Posterior vena cava (tissue), 2 donors: ENCODE measurements around the gene EIF3M. TPM values are rescaled to one million over a fixed set of nuclear protein-coding genes. Genes with fewer than 3 reads are reported as not detected.
"Not testable (repeated sequence)": the region's sequence is repeated elsewhere in the genome, so short reads cannot be mapped to it uniquely, and the experiment has no call there.

Source experiments
- DNase-seq: peaks from one replicate; pipeline ENCODE4 v3.0.0-alpha.2; 2020; ENCODE audit warnings: low spot score
- intact Hi-C, 2 donors: fragments of 100-400 bp; cut with DNase I; formaldehyde crosslinking; loops; one replicate each; pipeline versions ENCODE4 v1.14.1 to v1.14.2; 2022 to 2023
- total RNA-seq, 2 donors: library from RNA; stranded (reverse); fragmentation: NEBNext Ultra II Directional; extraction: Animal tissue kit (Norgen Biotek cat#: 25700); gene quantifications; one replicate each; pipeline ENCODE4 v1.2.1, GENCODE V29; 2021
- donor health status: DM: yes; HTN: yes; CAD: no.
- donor health status: DM: yes; HTN: yes; CAD: no.

Gene EIF3M
- total RNA-seq, 2 donors from 2014 or later: 125 to 145 TPM

GRCh38 chr11:32584921-32585320, 1.3 kb downstream of the EIF3M start:
- no peak for DNase-seq
- intact Hi-C loops: no loop called here

GRCh38 chr11:32586576-32587190, 3.1 kb downstream of the EIF3M start:
- no peak for DNase-seq
- intact Hi-C loops: no loop called here

GRCh38 chr11:32594272-32594671, 10.6 kb downstream of the EIF3M start:
- DNase-seq: no peak
- intact Hi-C loops: no loop called here

GRCh38 chr11:32596114-32596513, 12.5 kb downstream of the EIF3M start:
- DNase-seq, intact Hi-C loops: not testable (repeated sequence)

GRCh38 chr11:32597921-32598320, 14.3 kb downstream of the EIF3M start:
- no peak for DNase-seq
- intact Hi-C loops: no loop called here

GRCh38 chr11:32602657-32603415, 19.2 kb downstream of the EIF3M start:
- no peak for DNase-seq
- intact Hi-C loops: no loop called here

GRCh38 chr11:32606220-32606619, 22.6 kb downstream of the EIF3M start:
- intact Hi-C loops: no loop called here
- DNase-seq: no peak

- intact Hi-C loops, DNase-seq: not testable (repeated sequence)
Measured at GRCh38 chr11:32608826-32609225, 25.2 kb downstream of the EIF3M start.

GRCh38 chr11:32610797-32611352, 27.2 kb downstream of the EIF3M start:
- intact Hi-C loops: no loop called here
- DNase-seq: no peak

GRCh38 chr11:32613500-32614151, 30.0 kb downstream of the EIF3M start:
- intact Hi-C loops: no loop called here
- no peak for DNase-seq

GRCh38 chr11:32615422-32615821, 31.8 kb downstream of the EIF3M start:
- DNase-seq: no peak
- intact Hi-C loops: no loop called here

GRCh38 chr11:32616903-32617302, 33.3 kb downstream of the EIF3M start:
- intact Hi-C loops: no loop called here

GRCh38 chr11:32630844-32631243, 47.2 kb downstream of the EIF3M start:
- no peak for DNase-seq
- intact Hi-C loops: no loop called here

More at GRCh38 chr11:32616903-32617302, 33.3 kb downstream of the EIF3M start:
- DNase-seq: no peak

- intact Hi-C loops: no loop called here
- no peak for DNase-seq
Measured at GRCh38 chr11:32635819-32636218, 52.2 kb downstream of the EIF3M start.

GRCh38 chr11:32641361-32641760, 57.7 kb downstream of the EIF3M start:
- no peak for DNase-seq
- intact Hi-C loops: no loop called here

- DNase-seq: no peak
- intact Hi-C loops: no loop called here
Measured at GRCh38 chr11:32643526-32643925, 59.9 kb downstream of the EIF3M start.
